ENCODE results near the gene IGFALS.

The IGFALS gene

GRCh38 chr16:1820946-1821290, 27.4 kb upstream of the IGFALS start:
- H3K27ac Mint-ChIP-seq, result no peak overlapping the region
- no peaks in the 10 kb centered on the region for H3K36me3 Mint-ChIP-seq
- no peak overlapping the region for H3K4me3 Mint-ChIP-seq
- H3K27me3 Mint-ChIP-seq, result no peaks in the 10 kb centered on the region
- H3K4me1 Mint-ChIP-seq, result peaks cover 19% of the 10 kb centered on the region
- no peaks in the 10 kb centered on the region for H3K9me3 Mint-ChIP-seq

- H3K4me3 Mint-ChIP-seq, result no peak overlapping the region
- no peaks in the 10 kb centered on the region for H3K9me3 Mint-ChIP-seq
- H3K36me3 Mint-ChIP-seq, result peaks cover 2% of the 10 kb centered on the region
- no peaks in the 10 kb centered on the region for H3K27me3 Mint-ChIP-seq
- H3K4me1 Mint-ChIP-seq, result peaks cover 14% of the 10 kb centered on the region
- H3K27ac Mint-ChIP-seq, result no peak overlapping the region
Measured at GRCh38 chr16:1820096-1820945, 26.8 kb upstream of the IGFALS start.

GRCh38 chr16:1819611-1820010, 26.1 kb upstream of the IGFALS start:
- no peak overlapping the region for H3K27ac Mint-ChIP-seq
- no peaks in the 10 kb centered on the region for H3K9me3 Mint-ChIP-seq
- peaks cover 10% of the 10 kb centered on the region for H3K4me1 Mint-ChIP-seq
- H3K36me3 Mint-ChIP-seq, result peaks cover 2% of the 10 kb centered on the region
- H3K27me3 Mint-ChIP-seq, result no peaks in the 10 kb centered on the region
- H3K4me3 Mint-ChIP-seq, result no peak overlapping the region

GRCh38 chr16:1818873-1819525, 25.5 kb upstream of the IGFALS start:
- no peak overlapping the region for H3K27ac Mint-ChIP-seq
- H3K9me3 Mint-ChIP-seq, result no peaks in the 10 kb centered on the region
- no peaks in the 10 kb centered on the region for H3K27me3 Mint-ChIP-seq
- no peak overlapping the region for H3K4me3 Mint-ChIP-seq
- H3K36me3 Mint-ChIP-seq, result peaks cover 2% of the 10 kb centered on the region
- peaks cover 4% of the 10 kb centered on the region for H3K4me1 Mint-ChIP-seq

GRCh38 chr16:1818204-1818872, 24.8 kb upstream of the IGFALS start:
- no peak overlapping the region for H3K4me3 Mint-ChIP-seq
- H3K27ac Mint-ChIP-seq, result no peak overlapping the region
- no peaks in the 10 kb centered on the region for H3K27me3 Mint-ChIP-seq
- H3K9me3 Mint-ChIP-seq, result no peaks in the 10 kb centered on the region
- peaks cover 2% of the 10 kb centered on the region for H3K36me3 Mint-ChIP-seq
- H3K4me1 Mint-ChIP-seq, result peaks cover 3% of the 10 kb centered on the region

GRCh38 chr16:1817716-1818115, 24.2 kb upstream of the IGFALS start:
- H3K27me3 Mint-ChIP-seq, result no peaks in the 10 kb centered on the region
- H3K4me1 Mint-ChIP-seq, result peaks cover 7% of the 10 kb centered on the region
- H3K27ac Mint-ChIP-seq, result no peak overlapping the region
- H3K9me3 Mint-ChIP-seq, result no peaks in the 10 kb centered on the region
- H3K4me3 Mint-ChIP-seq, result no peak overlapping the region
- H3K36me3 Mint-ChIP-seq, result peaks cover 2% of the 10 kb centered on the region

GRCh38 chr16:1817276-1817589, 23.7 kb upstream of the IGFALS start:
- H3K36me3 Mint-ChIP-seq, result peaks cover 2% of the 10 kb centered on the region
- no peak overlapping the region for H3K4me3 Mint-ChIP-seq
- H3K9me3 Mint-ChIP-seq, result no peaks in the 10 kb centered on the region
- no peaks in the 10 kb centered on the region for H3K27me3 Mint-ChIP-seq
- H3K4me1 Mint-ChIP-seq, result peaks cover 7% of the 10 kb centered on the region
- no peak overlapping the region for H3K27ac Mint-ChIP-seq

- Mint-ChIP-seq H3K27ac (no peak overlapping the region), H3K27me3 (no peaks in the 10 kb centered on the region), H3K4me1 (peaks cover 7% of the 10 kb centered on the region), H3K36me3 (peaks cover 2% of the 10 kb centered on the region), H3K4me3 (no peak overlapping the region), H3K9me3 (no peaks in the 10 kb centered on the region)
Measured at GRCh38 chr16:1816396-1817275, 23.1 kb upstream of the IGFALS start.

- Mint-ChIP-seq H3K36me3 (peaks cover 2% of the 10 kb centered on the region), H3K4me1 (peaks cover 7% of the 10 kb centered on the region), H3K9me3 (no peaks in the 10 kb centered on the region), H3K4me3 (no peak overlapping the region), H3K27me3 (no peaks in the 10 kb centered on the region), H3K27ac (no peak overlapping the region)
Measured at GRCh38 chr16:1815461-1815860, 22.0 kb upstream of the IGFALS start.

GRCh38 chr16:1812732-1813163, 19.2 kb upstream of the IGFALS start:
- Mint-ChIP-seq H3K9me3 (no peaks in the 10 kb centered on the region), H3K36me3 (peaks cover 2% of the 10 kb centered on the region), H3K27me3 (no peaks in the 10 kb centered on the region), H3K4me3 (no peak overlapping the region), H3K27ac (no peak overlapping the region), H3K4me1 (peaks cover 7% of the 10 kb centered on the region)

- H3K4me1 Mint-ChIP-seq, result peaks cover 7% of the 10 kb centered on the region
Measured at GRCh38 chr16:1810536-1810935, 17.0 kb upstream of the IGFALS start.

GRCh38 chr16:1810106-1810505, 16.6 kb upstream of the IGFALS start:
- no peaks in the 10 kb centered on the region for H3K27me3 Mint-ChIP-seq
- H3K9me3 Mint-ChIP-seq, result no peaks in the 10 kb centered on the region
- no peak overlapping the region for H3K27ac Mint-ChIP-seq
- H3K36me3 Mint-ChIP-seq, result peaks cover 4% of the 10 kb centered on the region
- H3K4me3 Mint-ChIP-seq, result no peak overlapping the region
- H3K4me1 Mint-ChIP-seq, result peaks cover 7% of the 10 kb centered on the region

More at GRCh38 chr16:1810536-1810935, 17.0 kb upstream of the IGFALS start:
- H3K4me3 Mint-ChIP-seq, result no peak overlapping the region
- no peaks in the 10 kb centered on the region for H3K9me3 Mint-ChIP-seq
- no peak overlapping the region for H3K27ac Mint-ChIP-seq
- H3K27me3 Mint-ChIP-seq, result no peaks in the 10 kb centered on the region
- H3K36me3 Mint-ChIP-seq, result peaks cover 4% of the 10 kb centered on the region

- Mint-ChIP-seq H3K27ac (no peak overlapping the region), H3K4me1 (peaks cover 7% of the 10 kb centered on the region), H3K27me3 (no peaks in the 10 kb centered on the region), H3K4me3 (no peak overlapping the region), H3K9me3 (no peaks in the 10 kb centered on the region), H3K36me3 (peaks cover 4% of the 10 kb centered on the region)
Measured at GRCh38 chr16:1809281-1809801, 15.8 kb upstream of the IGFALS start.

- H3K4me3 Mint-ChIP-seq, result no peak overlapping the region
- H3K9me3 Mint-ChIP-seq, result no peaks in the 10 kb centered on the region
- H3K4me1 Mint-ChIP-seq, result peaks cover 7% of the 10 kb centered on the region
- H3K27ac Mint-ChIP-seq, result no peak overlapping the region
- H3K27me3 Mint-ChIP-seq, result no peaks in the 10 kb centered on the region
- H3K36me3 Mint-ChIP-seq, result peaks cover 4% of the 10 kb centered on the region
Measured at GRCh38 chr16:1808691-1809090, 15.2 kb upstream of the IGFALS start.

GRCh38 chr16:1807626-1808025, 14.1 kb upstream of the IGFALS start:
- Mint-ChIP-seq H3K4me1 (no peaks in the 10 kb centered on the region), H3K27ac (no peak overlapping the region), H3K27me3 (no peaks in the 10 kb centered on the region), H3K36me3 (peaks cover 4% of the 10 kb centered on the region), H3K9me3 (no peaks in the 10 kb centered on the region), H3K4me3 (no peak overlapping the region)

Data from activated naive CD4-positive, alpha-beta T cell treated with anti-CD3 and anti-CD28 coated beads, Interleukin-2, amount 50 U/mL, for 24 hours (primary cell).